HG03558 (cell line): Measurements from ENCODE around the gene ATXN2L.
"Not testable (repeated sequence)": the region's sequence is repeated elsewhere in the genome, so short reads cannot be mapped to it uniquely, and the experiment has no call there.

Experiments used
- ATAC-seq: cut with Tn5 transposase; IDR thresholded peaks from one replicate; pipeline ENCODE4 v1.9.1; 2021; ENCODE audit warnings: moderate number of reproducible peaks; ENCODE audit not compliant: unreplicated experiment; ENCODE audit errors: extremely low read depth

Gene ATXN2L

GRCh38 chr16:28822520-28823290 is at the start of gene ATXN2L:
ATXN2L (plus strand) TSS chr16:28822999; CDS start chr16:28823260, 261 bp downstream.
- ATAC-seq = peak; percentile 24

- ATAC-seq = not testable (repeated sequence)
Observed at GRCh38 chr16:28781697-28782096, 41.1 kb upstream of the ATXN2L start.

- ATAC-seq = not testable (repeated sequence)
Observed at GRCh38 chr16:28782357-28782756, 40.4 kb upstream of the ATXN2L start.

GRCh38 chr16:28802235-28803019 is 20.4 kb upstream of the ATXN2L start:
- ATAC-seq = not testable (repeated sequence)

- not testable (repeated sequence) for ATAC-seq
Observed at GRCh38 chr16:28807445-28808120, 15.2 kb upstream of the ATXN2L start.

- no peak for ATAC-seq
Observed at GRCh38 chr16:28820016-28820415, 2.8 kb upstream of the ATXN2L start.

GRCh38 chr16:28820546-28820945 is 2.3 kb upstream of the ATXN2L start:
- not testable (repeated sequence) for ATAC-seq

- no peak for ATAC-seq
Observed at GRCh38 chr16:28821874-28822519, 802 bp upstream of the ATXN2L start.

- ATAC-seq = no peak
Observed at GRCh38 chr16:28823291-28823872, 583 bp downstream of the ATXN2L start.

GRCh38 chr16:28823873-28824716 is 1.3 kb downstream of the ATXN2L start:
- ATAC-seq = no peak

- ATAC-seq = no peak
Observed at GRCh38 chr16:28824717-28824973, 1.8 kb downstream of the ATXN2L start.

- no peak for ATAC-seq
Observed at GRCh38 chr16:28826141-28826540, 3.3 kb downstream of the ATXN2L start.

- no peak for ATAC-seq
Observed at GRCh38 chr16:28829747-28830146, 6.9 kb downstream of the ATXN2L start.

GRCh38 chr16:28830531-28830930 is 7.7 kb downstream of the ATXN2L start:
- ATAC-seq = no peak

GRCh38 chr16:28834349-28834748 is 11.6 kb downstream of the ATXN2L start:
- no peak for ATAC-seq

GRCh38 chr16:28834873-28835863 is 12.4 kb downstream of the ATXN2L start:
- no peak for ATAC-seq

GRCh38 chr16:28835864-28836760 is 13.3 kb downstream of the ATXN2L start:
- ATAC-seq = no peak
